ENCODE measurements around the gene AMBN. TPM values are rescaled to one million over a fixed set of nuclear protein-coding genes. Genes with fewer than 3 reads are reported as not detected.

Gene AMBN
- total and polyA plus RNA-seq, 2 of the 13 experiments (the other 11 are each of a cell fraction or from before 2014, with no cell fraction given) = not detected

- no peak for TF ChIP-seq KIAA2018 (CRISPR knock-in tag; IDR thresholded peaks at IDR 0.05; ENCODE audit: borderline replicate concordance)
- TF ChIP-seq ZNF501 (CRISPR knock-in tag; IDR thresholded peaks at IDR 0.05) = no peak
- TF ChIP-seq ZNF44 (CRISPR knock-in tag; IDR thresholded peaks at IDR 0.05) = no peak
- TF ChIP-seq ZNF234 (CRISPR knock-in tag; conservative IDR thresholded peaks at IDR 0.05) = no peak
- TF ChIP-seq, protein P1, sequence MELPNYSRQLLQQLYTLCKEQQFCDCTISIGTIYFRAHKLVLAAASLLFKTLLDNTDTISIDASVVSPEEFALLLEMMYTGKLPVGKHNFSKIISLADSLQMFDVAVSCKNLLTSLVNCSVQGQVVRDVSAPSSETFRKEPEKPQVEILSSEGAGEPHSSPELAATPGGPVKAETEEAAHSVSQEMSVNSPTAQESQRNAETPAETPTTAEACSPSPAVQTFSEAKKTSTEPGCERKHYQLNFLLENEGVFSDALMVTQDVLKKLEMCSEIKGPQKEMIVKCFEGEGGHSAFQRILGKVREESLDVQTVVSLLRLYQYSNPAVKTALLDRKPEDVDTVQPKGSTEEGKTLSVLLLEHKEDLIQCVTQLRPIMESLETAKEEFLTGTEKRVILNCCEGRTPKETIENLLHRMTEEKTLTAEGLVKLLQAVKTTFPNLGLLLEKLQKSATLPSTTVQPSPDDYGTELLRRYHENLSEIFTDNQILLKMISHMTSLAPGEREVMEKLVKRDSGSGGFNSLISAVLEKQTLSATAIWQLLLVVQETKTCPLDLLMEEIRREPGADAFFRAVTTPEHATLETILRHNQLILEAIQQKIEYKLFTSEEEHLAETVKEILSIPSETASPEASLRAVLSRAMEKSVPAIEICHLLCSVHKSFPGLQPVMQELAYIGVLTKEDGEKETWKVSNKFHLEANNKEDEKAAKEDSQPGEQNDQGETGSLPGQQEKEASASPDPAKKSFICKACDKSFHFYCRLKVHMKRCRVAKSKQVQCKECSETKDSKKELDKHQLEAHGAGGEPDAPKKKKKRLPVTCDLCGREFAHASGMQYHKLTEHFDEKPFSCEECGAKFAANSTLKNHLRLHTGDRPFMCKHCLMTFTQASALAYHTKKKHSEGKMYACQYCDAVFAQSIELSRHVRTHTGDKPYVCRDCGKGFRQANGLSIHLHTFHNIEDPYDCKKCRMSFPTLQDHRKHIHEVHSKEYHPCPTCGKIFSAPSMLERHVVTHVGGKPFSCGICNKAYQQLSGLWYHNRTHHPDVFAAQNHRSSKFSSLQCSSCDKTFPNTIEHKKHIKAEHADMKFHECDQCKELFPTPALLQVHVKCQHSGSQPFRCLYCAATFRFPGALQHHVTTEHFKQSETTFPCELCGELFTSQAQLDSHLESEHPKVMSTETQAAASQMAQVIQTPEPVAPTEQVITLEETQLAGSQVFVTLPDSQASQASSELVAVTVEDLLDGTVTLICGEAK (IDR thresholded peaks at IDR 0.05) = no peak
- TF ChIP-seq, protein P1 (CRISPR knock-in tag; IDR thresholded peaks at IDR 0.05) = no peak
- peak; percentile 30; the same call in 1 of the 2 replicates for TF ChIP-seq ZMYM4 (CRISPR knock-in tag; IDR thresholded peaks at IDR 0.05)
- peak; percentile 41; the same call in 1 of the 2 replicates for TF ChIP-seq MAFF (IDR thresholded peaks at IDR 0.05; ENCODE audit: low read depth, low read length)
- TF ChIP-seq NFYB (CRISPR knock-in tag; IDR thresholded peaks at IDR 0.05) = no peak
These were observed 32.7 kb upstream of the AMBN start (continued) for GRCh38 chr4:70559211-70559830.
